Urinary bladder (tissue), 4 donors: ENCODE results near the gene GNPTG. TPM values are rescaled to one million over a fixed set of nuclear protein-coding genes. Genes with fewer than 3 reads are reported as not detected.
A peak's percentile ranks its signal among the peaks of the same experiment; 100 is the strongest.
"Not testable (repeated sequence)": the region's sequence is repeated elsewhere in the genome, so short reads cannot be mapped to it uniquely, and the experiment has no call there.

Experiments
- DNase-seq: peaks from one replicate; pipeline ENCODE4 v3.0.0-alpha.2; 2015; ENCODE audit errors: extremely low spot score
- H3K27ac ChIP-seq: one replicate; pipeline ENCODE4 v1.5.1; 2013; ENCODE audit warnings: low read depth, mild to moderate bottlenecking, moderate library complexity
- H3K36me3 ChIP-seq: one replicate; pipeline ENCODE4 v1.6.1; 2013; ENCODE audit warnings: mild to moderate bottlenecking, moderate library complexity; ENCODE audit not compliant: insufficient read depth
- H3K4me1 ChIP-seq: one replicate; pipeline ENCODE4 v1.6.1; 2013; ENCODE audit warnings: mild to moderate bottlenecking, moderate library complexity; ENCODE audit not compliant: insufficient read depth
- H3K4me3 ChIP-seq: one replicate; pipeline ENCODE4 v1.5.1; 2013; ENCODE audit warnings: low read depth, low read length
- WGBS: extraction: QIAGEN DNeasy Blood & Tissue Kit; methylation state at CpG from one replicate; pipeline ENCODE4 v1.1.7; 2013; 5-methylcytosine and 5-hydroxymethylcytosine counted together
- polyA plus RNA-seq: library from polyadenylated mRNA; stranded (reverse); fragments of 200-250 nt; gene quantifications from one replicate; pipeline ENCODE4 v1.2.3, GENCODE V29; 2013
- total RNA-seq: library from RNA; depleted of rRNA; stranded (reverse); fragments of >200 nt; gene quantifications from one replicate; pipeline ENCODE4 v1.2.3, GENCODE V29; 2014
- donor health status: healthy with polysubstance abuse.
- donor health status: healthy.

Gene GNPTG
- total and polyA plus RNA-seq, 2 donors, result 28.0 to 70.4 TPM

GRCh38 chr16:1325261-1325660, 26.5 kb upstream of the GNPTG start:
- Histone ChIP-seq H3K27ac (no peak overlapping the region), H3K36me3 (peaks cover 10% of the 10 kb centered on the region), H3K4me1 (no peaks in the 10 kb centered on the region), H3K4me3 (no peak overlapping the region)
- 84% methylated on average over 15 of the region's 15 CpGs for WGBS
- no peak for DNase-seq

GRCh38 chr16:1325673-1326371, 25.9 kb upstream of the GNPTG start:
- DNase-seq, result no peak
- Histone ChIP-seq H3K36me3 (peaks cover 6% of the 10 kb centered on the region), H3K27ac (no peak overlapping the region), H3K4me1 (no peaks in the 10 kb centered on the region), H3K4me3 (no peak overlapping the region)
- 65% methylated on average over 20 of the region's 20 CpGs for WGBS

GRCh38 chr16:1326391-1326790, 25.3 kb upstream of the GNPTG start:
- H3K4me3 ChIP-seq, result no peak overlapping the region
- 61% methylated on average over 17 of the region's 17 CpGs for whole genome bisulfite sequencing
- H3K27ac ChIP-seq, result no peak overlapping the region
- H3K4me1 ChIP-seq, result no peaks in the 10 kb centered on the region
- peaks cover 2% of the 10 kb centered on the region for H3K36me3 ChIP-seq
- DNase-seq, result no peak

- DNase-seq, result no peak
- Histone ChIP-seq H3K36me3 (peaks cover 2% of the 10 kb centered on the region), H3K4me1 (no peaks in the 10 kb centered on the region), H3K27ac (no peak overlapping the region), H3K4me3 (no peak overlapping the region)
- 79% methylated on average over 17 of the region's 17 CpGs for WGBS
Measured at GRCh38 chr16:1326946-1327618, 24.6 kb upstream of the GNPTG start.

- WGBS, result 55% methylated on average over 5 of the region's 5 CpGs
- no peak overlapping the region for H3K4me3 ChIP-seq
- H3K36me3 ChIP-seq, result peaks cover 2% of the 10 kb centered on the region
- no peaks in the 10 kb centered on the region for H3K4me1 ChIP-seq
- H3K27ac ChIP-seq, result no peak overlapping the region
- no peak for DNase-seq
Measured at GRCh38 chr16:1327619-1327947, 24.1 kb upstream of the GNPTG start.

GRCh38 chr16:1328136-1328535, 23.6 kb upstream of the GNPTG start:
- DNase-seq, H3K27ac ChIP-seq, H3K4me1 ChIP-seq, H3K4me3 ChIP-seq, H3K36me3 ChIP-seq: not testable (repeated sequence)
- 88% methylated on average over 20 of the region's 20 CpGs for WGBS

GRCh38 chr16:1328961-1329360, 22.8 kb upstream of the GNPTG start:
- WGBS, result 93% methylated on average over 10 of the region's 10 CpGs
- H3K4me1 ChIP-seq, H3K36me3 ChIP-seq, H3K4me3 ChIP-seq, H3K27ac ChIP-seq, DNase-seq: not testable (repeated sequence)

- no peak overlapping the region for H3K4me3 ChIP-seq
- 70% methylated on average over 17 of the region's 17 CpGs for WGBS
- no peak for DNase-seq
Measured at GRCh38 chr16:1330260-1330914, 21.3 kb upstream of the GNPTG start.

GRCh38 chr16:1330931-1331711, 20.6 kb upstream of the GNPTG start:
- WGBS, result 48% methylated on average over 22 of the region's 22 CpGs
- H3K36me3 ChIP-seq, result no peaks in the 10 kb centered on the region
- no peak for DNase-seq
- peak overlapping the region; percentile 8 for H3K4me3 ChIP-seq
- H3K4me1 ChIP-seq, result no peaks in the 10 kb centered on the region
- no peak overlapping the region for H3K27ac ChIP-seq

More at GRCh38 chr16:1330260-1330914, 21.3 kb upstream of the GNPTG start:
- no peak overlapping the region for H3K27ac ChIP-seq
- H3K36me3 ChIP-seq, result no peaks in the 10 kb centered on the region
- no peaks in the 10 kb centered on the region for H3K4me1 ChIP-seq

- DNase-seq, result peak; percentile 79
Measured at GRCh38 chr16:1331712-1332617, 19.8 kb upstream of the GNPTG start.

GRCh38 chr16:1332618-1333148, 19.0 kb upstream of the GNPTG start:
- Histone ChIP-seq H3K27ac (no peak overlapping the region), H3K4me1 (no peaks in the 10 kb centered on the region), H3K4me3 (peak overlapping the region; percentile 40), H3K36me3 (no peaks in the 10 kb centered on the region)
- no peak for DNase-seq
- whole genome bisulfite sequencing, result 6% methylated on average over 26 of the region's 26 CpGs

More at GRCh38 chr16:1331712-1332617, 19.8 kb upstream of the GNPTG start:
- Histone ChIP-seq H3K36me3 (no peaks in the 10 kb centered on the region), H3K27ac (no peak overlapping the region), H3K4me1 (no peaks in the 10 kb centered on the region), H3K4me3 (peak overlapping the region; percentile 8)
- WGBS, result 4% methylated on average over 34 of the region's 34 CpGs

GRCh38 chr16:1333149-1333812, 18.4 kb upstream of the GNPTG start, which contains the start of gene BAIAP3:
BAIAP3 (plus strand) TSS chr16:1333645; CDS start chr16:1338550, 4,905 bp downstream.
- no peak for DNase-seq
- Histone ChIP-seq H3K4me3 (peak within 1 kb of the TSS; percentile 40), H3K4me1 (no peaks in the 10 kb centered on the region), H3K27ac (no peak within 1 kb of the TSS), H3K36me3 (no peaks in the 10 kb centered on the region)
- 3% methylated on average over 83 of the region's 83 CpGs for WGBS
